Measurements from ENCODE around the gene RPL13A. TPM values are rescaled to one million over a fixed set of nuclear protein-coding genes. Genes with fewer than 3 reads are reported as not detected.
"Not testable (repeated sequence)": the region's sequence is repeated elsewhere in the genome, so short reads cannot be mapped to it uniquely, and the experiment has no call there.

The RPL13A gene
- total and polyA plus RNA-seq, 8 donors: 1,459 to 2,866 (median 2,024) TPM

- ATAC-seq (peak; percentile 90 to 95 (median 92)), FAIRE-seq (no peak), DNase-seq (peak; percentile 92 to 97 (median 95))
- Histone ChIP-seq H3K9me3 (no peaks in the 10 kb centered on the region), H3K27ac (peak overlapping the region; percentile 25 to 55 (median 35)), H3K4me1 (no peaks in the 10 kb centered on the region), H3K36me3 (no peaks in the 10 kb centered on the region), H3K4me3 (peak overlapping the region; percentile 33 to 66 (median 49)), H3K27me3 (no peaks in the 10 kb centered on the region)
- 0% methylated on average over 40 to 47 of the region's 47 CpGs for WGBS, 2 donors
- intact Hi-C loops (cut with DNase I): loop anchor here in 2 of 3 donors (10.0 kb wide), 2 partner anchors 49 to 219 kb away; no protein-coding TSS in a partner anchor
- TF ChIP-seq, protein P1, sequence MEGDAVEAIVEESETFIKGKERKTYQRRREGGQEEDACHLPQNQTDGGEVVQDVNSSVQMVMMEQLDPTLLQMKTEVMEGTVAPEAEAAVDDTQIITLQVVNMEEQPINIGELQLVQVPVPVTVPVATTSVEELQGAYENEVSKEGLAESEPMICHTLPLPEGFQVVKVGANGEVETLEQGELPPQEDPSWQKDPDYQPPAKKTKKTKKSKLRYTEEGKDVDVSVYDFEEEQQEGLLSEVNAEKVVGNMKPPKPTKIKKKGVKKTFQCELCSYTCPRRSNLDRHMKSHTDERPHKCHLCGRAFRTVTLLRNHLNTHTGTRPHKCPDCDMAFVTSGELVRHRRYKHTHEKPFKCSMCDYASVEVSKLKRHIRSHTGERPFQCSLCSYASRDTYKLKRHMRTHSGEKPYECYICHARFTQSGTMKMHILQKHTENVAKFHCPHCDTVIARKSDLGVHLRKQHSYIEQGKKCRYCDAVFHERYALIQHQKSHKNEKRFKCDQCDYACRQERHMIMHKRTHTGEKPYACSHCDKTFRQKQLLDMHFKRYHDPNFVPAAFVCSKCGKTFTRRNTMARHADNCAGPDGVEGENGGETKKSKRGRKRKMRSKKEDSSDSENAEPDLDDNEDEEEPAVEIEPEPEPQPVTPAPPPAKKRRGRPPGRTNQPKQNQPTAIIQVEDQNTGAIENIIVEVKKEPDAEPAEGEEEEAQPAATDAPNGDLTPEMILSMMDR (IDR thresholded peaks at IDR 0.05): peak; percentile 59 to 87 (median 76)
Observed at GRCh38 chr19:49443366-49444099, 43.9 kb upstream of the RPL13A start.

GRCh38 chr19:49444100-49444700 is 43.2 kb upstream of the RPL13A start:
- not testable (repeated sequence) for H3K9me3 ChIP-seq, DNase-seq, H3K36me3 ChIP-seq, ATAC-seq, H3K27me3 ChIP-seq, FAIRE-seq, H3K4me1 ChIP-seq, H3K27ac ChIP-seq, H3K4me3 ChIP-seq
- WGBS, 2 donors: 47 to 65% methylated on average over 4 to 5 of the region's 5 CpGs
- intact Hi-C loops (cut with DNase I): loop anchor here in 2 of 3 donors (10.0 kb wide), 2 partner anchors 49 to 219 kb away; no protein-coding TSS in a partner anchor

- 72 to 82% methylated on average over 3 of the region's 3 CpGs for WGBS, 2 donors
- Histone ChIP-seq H3K36me3 (no peaks in the 10 kb centered on the region), H3K27me3 (no peaks in the 10 kb centered on the region), H3K4me1 (peaks cover 0 to 5% (median 4%) of the 10 kb centered on the region in 3 donors), H3K9me3 (no peaks in the 10 kb centered on the region), H3K27ac (no peak overlapping the region), H3K4me3 (no peak overlapping the region)
- no peak for ATAC-seq
- no peak for FAIRE-seq
- TF ChIP-seq, protein P1 (IDR thresholded peaks at IDR 0.05): no peak
- no peak for DNase-seq
- intact Hi-C loops (cut with DNase I): loop anchor here in 2 of 3 donors (10.0 kb wide), 2 partner anchors 51 to 221 kb away; no protein-coding TSS in a partner anchor
Observed at GRCh38 chr19:49445997-49446396, 41.4 kb upstream of the RPL13A start.

GRCh38 chr19:49447485-49448431 is 39.6 kb upstream of the RPL13A start:
- peak in 3 of 6 donors; percentile 39 to 79 (median 76) for DNase-seq
- Histone ChIP-seq H3K4me1 (peaks cover 0 to 5% (median 4%) of the 10 kb centered on the region in 3 donors), H3K4me3 (no peak overlapping the region), H3K27ac (no peak overlapping the region), H3K27me3 (no peaks in the 10 kb centered on the region), H3K36me3 (no peaks in the 10 kb centered on the region), H3K9me3 (no peaks in the 10 kb centered on the region)
- 85 to 87% methylated on average over 32 of the region's 32 CpGs for WGBS, 2 donors
- ATAC-seq: no peak
- intact Hi-C loops (cut with DNase I): loop anchor here in 2 of 3 donors (10.0 kb wide), 2 partner anchors 53 to 223 kb away; no protein-coding TSS in a partner anchor
- no peak for FAIRE-seq
- TF ChIP-seq, protein P1 (IDR thresholded peaks at IDR 0.05): no peak

DNA sequence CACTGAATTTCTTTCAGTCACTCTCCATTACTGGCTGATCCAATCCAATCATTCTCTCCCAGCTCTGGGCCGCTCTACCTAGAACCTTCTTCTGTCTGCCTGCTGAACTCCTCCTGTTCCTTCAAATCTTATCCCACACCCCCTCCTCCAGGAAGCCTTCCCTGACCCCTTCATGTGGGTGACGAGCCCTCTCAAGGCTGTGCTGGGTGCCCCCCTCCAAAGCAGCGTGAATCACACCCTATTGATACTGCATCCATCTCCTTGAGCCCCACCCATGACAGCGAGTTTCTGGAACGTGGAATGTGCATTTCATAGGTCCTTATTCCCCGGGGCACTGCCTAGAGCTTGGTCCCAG is 39.0 kb upstream of the RPL13A start:
- intact Hi-C loops (cut with DNase I): loop anchor here in 2 of 3 donors (10.0 kb wide), 2 partner anchors 54 to 224 kb away; no protein-coding TSS in a partner anchor
- Histone ChIP-seq H3K36me3 (no peaks in the 10 kb centered on the region), H3K4me1 (peaks cover 0 to 5% (median 4%) of the 10 kb centered on the region in 3 donors), H3K4me3 (no peak overlapping the region), H3K27ac (no peak overlapping the region), H3K9me3 (no peaks in the 10 kb centered on the region), H3K27me3 (no peaks in the 10 kb centered on the region)
- no peak for DNase-seq
- TF ChIP-seq, protein P1 (IDR thresholded peaks at IDR 0.05): no peak
- 92 to 96% methylated on average over 6 of the region's 6 CpGs for WGBS, 2 donors
- no peak for FAIRE-seq
- ATAC-seq: no peak
